IMR-90 (cell line): ENCODE data around the gene RIIAD1.

Experiments used
- CTCF ChIP-seq: conservative IDR thresholded peaks from 2 replicates; pipeline ENCODE4 v1.5.1; 2012; ENCODE audit warnings: mild to moderate bottlenecking, low read depth, low read length, improper control_type of control experiment
- POLR2A ChIP-seq: IDR thresholded peaks from 2 replicates; pipeline ENCODE4 v1.6.1; 2012; ENCODE audit warnings: mild to moderate bottlenecking, low read depth, low read length
- RCOR1 ChIP-seq: IDR thresholded peaks from 2 replicates; pipeline ENCODE4 v1.6.1; 2012; ENCODE audit warnings: mild to moderate bottlenecking, low read length, improper control_type of control experiment; ENCODE audit not compliant: insufficient replicate concordance
- RFX5 ChIP-seq: IDR thresholded peaks from 2 replicates; pipeline ENCODE4 v1.8.0; 2012; ENCODE audit warnings: low read depth, mild to moderate bottlenecking, low read length, moderate library complexity
- TF ChIP-seq, protein P1 (sequence below): fragments of 150-350 bp; IDR thresholded peaks from 2 replicates; pipeline ENCODE4 v1.6.1; 2017; ENCODE audit warnings: mild to moderate bottlenecking, antibody characterized with exemption, low read length, low read depth

GRCh38 chr1:151721788-151722510 is 627 bp downstream of the RIIAD1 start:
- no peak for TF ChIP-seq CTCF
- TF ChIP-seq RFX5: no peak
- TF ChIP-seq RCOR1: no peak
- TF ChIP-seq, protein P1, sequence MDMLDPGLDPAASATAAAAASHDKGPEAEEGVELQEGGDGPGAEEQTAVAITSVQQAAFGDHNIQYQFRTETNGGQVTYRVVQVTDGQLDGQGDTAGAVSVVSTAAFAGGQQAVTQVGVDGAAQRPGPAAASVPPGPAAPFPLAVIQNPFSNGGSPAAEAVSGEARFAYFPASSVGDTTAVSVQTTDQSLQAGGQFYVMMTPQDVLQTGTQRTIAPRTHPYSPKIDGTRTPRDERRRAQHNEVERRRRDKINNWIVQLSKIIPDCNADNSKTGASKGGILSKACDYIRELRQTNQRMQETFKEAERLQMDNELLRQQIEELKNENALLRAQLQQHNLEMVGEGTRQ: no peak
- no peak for TF ChIP-seq POLR2A
